ENCODE measurements around the gene CYB5B. TPM values are rescaled to one million over a fixed set of nuclear protein-coding genes. Genes with fewer than 3 reads are reported as not detected.

Gene CYB5B
- total RNA-seq, 4 donors from 2014 or later: 29.1 to 74.0 (median 46.6) TPM

GRCh38 chr16:69471121-69471520 lies 46.7 kb downstream of the CYB5B start:
- no peak for TF ChIP-seq CTCF (IDR thresholded peaks at IDR 0.05; ENCODE audit: low read depth)

GRCh38 chr16:69474408-69474807 lies 50.0 kb downstream of the CYB5B start:
- no peak for TF ChIP-seq CTCF (IDR thresholded peaks at IDR 0.05; ENCODE audit: low read depth)

- TF ChIP-seq CTCF (IDR thresholded peaks at IDR 0.05; ENCODE audit: low read depth): no peak
Observed at GRCh38 chr16:69476920-69477443, 52.6 kb downstream of the CYB5B start.

GRCh38 chr16:69477546-69477945 lies 53.1 kb downstream of the CYB5B start:
- TF ChIP-seq CTCF (IDR thresholded peaks at IDR 0.05; ENCODE audit: low read depth): no peak

- TF ChIP-seq CTCF (IDR thresholded peaks at IDR 0.05; ENCODE audit: low read depth): no peak
Observed at GRCh38 chr16:69478685-69479084, 54.3 kb downstream of the CYB5B start.

- no peak for TF ChIP-seq CTCF (IDR thresholded peaks at IDR 0.05; ENCODE audit: low read depth)
Observed at GRCh38 chr16:69479775-69480174, 55.4 kb downstream of the CYB5B start.

- TF ChIP-seq CTCF (IDR thresholded peaks at IDR 0.05; ENCODE audit: low read depth): no peak
Observed at GRCh38 chr16:69481901-69482341, 57.5 kb downstream of the CYB5B start.

Data from subcutaneous adipose tissue (tissue), 4 donors.